H7 (cell line): ENCODE results near the gene PARD3. TPM values are rescaled to one million over a fixed set of nuclear protein-coding genes. Genes with fewer than 3 reads are reported as not detected.

Experiments used
- DNase-seq: peaks from one replicate; pipeline ENCODE4 v3.0.0; 2012
- H3K27me3 ChIP-seq: 2 replicates; pipeline ENCODE4 v1.6.0; 2011; ENCODE audit warnings: mild to moderate bottlenecking, low read length; ENCODE audit not compliant: control insufficient read depth, insufficient read depth
- H3K36me3 ChIP-seq: replicated peaks from 2 replicates; pipeline ENCODE4 v1.5.1; 2011; ENCODE audit warnings: low read length; ENCODE audit not compliant: control insufficient read depth, insufficient read depth
- H3K4me3 ChIP-seq: 2 replicates; pipeline ENCODE4 v1.5.1; 2011; ENCODE audit warnings: low read depth, mild to moderate bottlenecking, control low read depth, low read length, moderate library complexity; ENCODE audit not compliant: insufficient read depth
- total RNA-seq: library from RNA; depleted of rRNA; stranded (reverse); fragments of >200 nt; shearing (Covaris generic); gene quantifications from 2 replicates; pipeline ENCODE4 v1.2.3, GENCODE V29; 2014

PARD3 gene
- total RNA-seq, 1 experiment from 2014 or later: 51.1 TPM

- no peaks in the 10 kb centered on the region for H3K36me3 ChIP-seq
- no peak for DNase-seq
- no peaks in the 10 kb centered on the region for H3K27me3 ChIP-seq
- H3K4me3 ChIP-seq: no peak overlapping the region
Observed at GRCh38 chr10:34477249-34477648, 337.8 kb downstream of the PARD3 start.

GRCh38 chr10:34476608-34477007 is 338.5 kb downstream of the PARD3 start:
- DNase-seq: no peak
- Histone ChIP-seq H3K36me3 (no peaks in the 10 kb centered on the region), H3K27me3 (no peaks in the 10 kb centered on the region), H3K4me3 (no peak overlapping the region)

GRCh38 chr10:34475786-34476185 is 339.3 kb downstream of the PARD3 start:
- H3K27me3 ChIP-seq: no peaks in the 10 kb centered on the region
- no peak overlapping the region for H3K4me3 ChIP-seq
- H3K36me3 ChIP-seq: no peaks in the 10 kb centered on the region
- no peak for DNase-seq

GRCh38 chr10:34475274-34475646 is 339.8 kb downstream of the PARD3 start:
- Histone ChIP-seq H3K27me3 (no peaks in the 10 kb centered on the region), H3K36me3 (no peaks in the 10 kb centered on the region), H3K4me3 (no peak overlapping the region)
- no peak for DNase-seq

- H3K36me3 ChIP-seq: no peaks in the 10 kb centered on the region
- H3K4me3 ChIP-seq: no peak overlapping the region
- DNase-seq: no peak
- no peaks in the 10 kb centered on the region for H3K27me3 ChIP-seq
Observed at GRCh38 chr10:34474555-34475273, 340.4 kb downstream of the PARD3 start.

GRCh38 chr10:34474009-34474376 is 341.1 kb downstream of the PARD3 start:
- Histone ChIP-seq H3K36me3 (no peaks in the 10 kb centered on the region), H3K4me3 (no peak overlapping the region), H3K27me3 (no peaks in the 10 kb centered on the region)
- DNase-seq: no peak

- no peak for DNase-seq
- Histone ChIP-seq H3K27me3 (no peaks in the 10 kb centered on the region), H3K36me3 (no peaks in the 10 kb centered on the region), H3K4me3 (no peak overlapping the region)
Observed at GRCh38 chr10:34473174-34474008, 341.7 kb downstream of the PARD3 start.

- Histone ChIP-seq H3K27me3 (no peaks in the 10 kb centered on the region), H3K4me3 (no peak overlapping the region), H3K36me3 (no peaks in the 10 kb centered on the region)
- DNase-seq: no peak
Observed at GRCh38 chr10:34470307-34470706, 344.8 kb downstream of the PARD3 start.

GRCh38 chr10:34469446-34469845 is 345.6 kb downstream of the PARD3 start:
- no peaks in the 10 kb centered on the region for H3K36me3 ChIP-seq
- H3K27me3 ChIP-seq: no peaks in the 10 kb centered on the region
- no peak overlapping the region for H3K4me3 ChIP-seq
- DNase-seq: no peak

GRCh38 chr10:34467902-34468301 is 347.2 kb downstream of the PARD3 start:
- no peaks in the 10 kb centered on the region for H3K27me3 ChIP-seq
- H3K4me3 ChIP-seq: no peak overlapping the region
- DNase-seq: no peak
- no peaks in the 10 kb centered on the region for H3K36me3 ChIP-seq

- Histone ChIP-seq H3K4me3 (no peak overlapping the region), H3K36me3 (no peaks in the 10 kb centered on the region), H3K27me3 (no peaks in the 10 kb centered on the region)
- no peak for DNase-seq
Observed at GRCh38 chr10:34467364-34467763, 347.7 kb downstream of the PARD3 start.

GRCh38 chr10:34465678-34466077 is 349.4 kb downstream of the PARD3 start:
- Histone ChIP-seq H3K36me3 (no peaks in the 10 kb centered on the region), H3K4me3 (no peak overlapping the region)
- no peak for DNase-seq

GRCh38 chr10:34464591-34464990 is 350.5 kb downstream of the PARD3 start:
- Histone ChIP-seq H3K27me3 (no peaks in the 10 kb centered on the region), H3K4me3 (no peak overlapping the region), H3K36me3 (no peaks in the 10 kb centered on the region)
- no peak for DNase-seq

More at GRCh38 chr10:34465678-34466077, 349.4 kb downstream of the PARD3 start:
- no peaks in the 10 kb centered on the region for H3K27me3 ChIP-seq

- no peak for DNase-seq
- no peaks in the 10 kb centered on the region for H3K36me3 ChIP-seq
- H3K4me3 ChIP-seq: no peak overlapping the region
- no peaks in the 10 kb centered on the region for H3K27me3 ChIP-seq
Observed at GRCh38 chr10:34464000-34464399, 351.1 kb downstream of the PARD3 start.

GRCh38 chr10:34462993-34463392 is 352.1 kb downstream of the PARD3 start:
- Histone ChIP-seq H3K36me3 (no peaks in the 10 kb centered on the region), H3K27me3 (no peaks in the 10 kb centered on the region), H3K4me3 (no peak overlapping the region)
- DNase-seq: no peak
